ENCODE results near the gene GLO1. TPM values are rescaled to one million over a fixed set of nuclear protein-coding genes. Genes with fewer than 3 reads are reported as not detected.
A peak's percentile ranks its signal among the peaks of the same experiment; 100 is the strongest.

GLO1 gene
- total and polyA plus RNA-seq, 2 experiments from 2014 or later = 273 TPM

DNA sequence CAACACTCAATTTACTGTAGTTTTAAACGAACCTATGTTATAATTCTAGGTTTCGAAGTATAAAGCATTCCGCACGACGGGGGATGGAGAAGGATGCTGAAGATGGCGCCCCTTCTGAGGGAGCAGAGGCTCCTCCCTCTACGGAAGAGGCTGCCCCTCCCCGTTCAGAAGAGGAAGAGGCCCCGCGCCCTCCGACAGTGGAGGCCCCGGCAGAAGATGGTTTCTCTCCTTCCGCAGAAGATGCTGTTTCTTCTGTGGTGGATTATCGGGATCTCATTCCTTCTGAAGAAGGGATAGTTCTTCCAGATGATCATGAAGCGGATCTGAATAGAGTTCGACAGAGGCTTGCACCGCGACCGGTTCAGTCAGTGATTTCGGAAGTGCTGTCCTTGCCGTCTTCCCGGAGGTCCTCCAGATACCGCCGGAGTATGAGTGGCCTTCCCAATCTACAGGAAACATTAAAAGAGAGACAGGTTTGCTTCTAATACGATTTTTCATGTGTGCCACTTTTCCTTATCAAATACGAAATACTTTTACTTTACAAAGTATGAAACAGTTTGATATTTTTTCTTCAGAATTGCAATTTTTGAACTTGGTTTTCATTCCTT, 19.9 kb upstream of the GLO1 start:
- H3K27me3 Mint-ChIP-seq (ENCODE audit: insufficient read depth, low read depth, poor library complexity) = peaks cover 2% of the 10 kb centered on the region
- H3K4me1 ChIP-seq (ENCODE audit: insufficient read depth) = no peaks in the 10 kb centered on the region
- H4K20me1 ChIP-seq (replicated peaks; ENCODE audit: insufficient read depth) = no peaks in the 10 kb centered on the region
- no peaks in the 10 kb centered on the region for H3K27me3 ChIP-seq (ENCODE audit: insufficient read depth)
- TF ChIP-seq EZH2 (IDR thresholded peaks at IDR 0.05; ENCODE audit: low read depth, unreplicated experiment) (no peak), NANOG (IDR thresholded peaks at IDR 0.05; ENCODE audit: borderline replicate concordance) (no peak), POLR2AphosphoS5 (IDR thresholded peaks at IDR 0.05; ENCODE audit: low read depth) (no peak), EZH2phosphoT487 (IDR thresholded peaks at IDR 0.05; ENCODE audit: unreplicated experiment) (no peak), STAT1 (IDR thresholded peaks at IDR 0.05; ENCODE audit: unreplicated experiment) (no peak), ZNF114 (CRISPR knock-in tag; IDR thresholded peaks at IDR 0.05) (no peak), CREB1 (CRISPR knock-in tag; IDR thresholded peaks at IDR 0.05; ENCODE audit: low read depth) (no peak), JUNB (IDR thresholded peaks at IDR 0.05; ENCODE audit: unreplicated experiment) (no peak), ZNF331 (CRISPR knock-in tag; IDR thresholded peaks at IDR 0.05; ENCODE audit: low read depth) (no peak)
- TF ChIP-seq, protein P1, sequence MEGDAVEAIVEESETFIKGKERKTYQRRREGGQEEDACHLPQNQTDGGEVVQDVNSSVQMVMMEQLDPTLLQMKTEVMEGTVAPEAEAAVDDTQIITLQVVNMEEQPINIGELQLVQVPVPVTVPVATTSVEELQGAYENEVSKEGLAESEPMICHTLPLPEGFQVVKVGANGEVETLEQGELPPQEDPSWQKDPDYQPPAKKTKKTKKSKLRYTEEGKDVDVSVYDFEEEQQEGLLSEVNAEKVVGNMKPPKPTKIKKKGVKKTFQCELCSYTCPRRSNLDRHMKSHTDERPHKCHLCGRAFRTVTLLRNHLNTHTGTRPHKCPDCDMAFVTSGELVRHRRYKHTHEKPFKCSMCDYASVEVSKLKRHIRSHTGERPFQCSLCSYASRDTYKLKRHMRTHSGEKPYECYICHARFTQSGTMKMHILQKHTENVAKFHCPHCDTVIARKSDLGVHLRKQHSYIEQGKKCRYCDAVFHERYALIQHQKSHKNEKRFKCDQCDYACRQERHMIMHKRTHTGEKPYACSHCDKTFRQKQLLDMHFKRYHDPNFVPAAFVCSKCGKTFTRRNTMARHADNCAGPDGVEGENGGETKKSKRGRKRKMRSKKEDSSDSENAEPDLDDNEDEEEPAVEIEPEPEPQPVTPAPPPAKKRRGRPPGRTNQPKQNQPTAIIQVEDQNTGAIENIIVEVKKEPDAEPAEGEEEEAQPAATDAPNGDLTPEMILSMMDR (conservative IDR thresholded peaks at IDR 0.05; ENCODE audit: low read depth in 2 of 2) = no peak
- TF ChIP-seq, protein P2, sequence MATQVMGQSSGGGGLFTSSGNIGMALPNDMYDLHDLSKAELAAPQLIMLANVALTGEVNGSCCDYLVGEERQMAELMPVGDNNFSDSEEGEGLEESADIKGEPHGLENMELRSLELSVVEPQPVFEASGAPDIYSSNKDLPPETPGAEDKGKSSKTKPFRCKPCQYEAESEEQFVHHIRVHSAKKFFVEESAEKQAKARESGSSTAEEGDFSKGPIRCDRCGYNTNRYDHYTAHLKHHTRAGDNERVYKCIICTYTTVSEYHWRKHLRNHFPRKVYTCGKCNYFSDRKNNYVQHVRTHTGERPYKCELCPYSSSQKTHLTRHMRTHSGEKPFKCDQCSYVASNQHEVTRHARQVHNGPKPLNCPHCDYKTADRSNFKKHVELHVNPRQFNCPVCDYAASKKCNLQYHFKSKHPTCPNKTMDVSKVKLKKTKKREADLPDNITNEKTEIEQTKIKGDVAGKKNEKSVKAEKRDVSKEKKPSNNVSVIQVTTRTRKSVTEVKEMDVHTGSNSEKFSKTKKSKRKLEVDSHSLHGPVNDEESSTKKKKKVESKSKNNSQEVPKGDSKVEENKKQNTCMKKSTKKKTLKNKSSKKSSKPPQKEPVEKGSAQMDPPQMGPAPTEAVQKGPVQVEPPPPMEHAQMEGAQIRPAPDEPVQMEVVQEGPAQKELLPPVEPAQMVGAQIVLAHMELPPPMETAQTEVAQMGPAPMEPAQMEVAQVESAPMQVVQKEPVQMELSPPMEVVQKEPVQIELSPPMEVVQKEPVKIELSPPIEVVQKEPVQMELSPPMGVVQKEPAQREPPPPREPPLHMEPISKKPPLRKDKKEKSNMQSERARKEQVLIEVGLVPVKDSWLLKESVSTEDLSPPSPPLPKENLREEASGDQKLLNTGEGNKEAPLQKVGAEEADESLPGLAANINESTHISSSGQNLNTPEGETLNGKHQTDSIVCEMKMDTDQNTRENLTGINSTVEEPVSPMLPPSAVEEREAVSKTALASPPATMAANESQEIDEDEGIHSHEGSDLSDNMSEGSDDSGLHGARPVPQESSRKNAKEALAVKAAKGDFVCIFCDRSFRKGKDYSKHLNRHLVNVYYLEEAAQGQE (IDR thresholded peaks at IDR 0.05; ENCODE audit: unreplicated experiment) = no peak
- TF ChIP-seq, protein P3, sequence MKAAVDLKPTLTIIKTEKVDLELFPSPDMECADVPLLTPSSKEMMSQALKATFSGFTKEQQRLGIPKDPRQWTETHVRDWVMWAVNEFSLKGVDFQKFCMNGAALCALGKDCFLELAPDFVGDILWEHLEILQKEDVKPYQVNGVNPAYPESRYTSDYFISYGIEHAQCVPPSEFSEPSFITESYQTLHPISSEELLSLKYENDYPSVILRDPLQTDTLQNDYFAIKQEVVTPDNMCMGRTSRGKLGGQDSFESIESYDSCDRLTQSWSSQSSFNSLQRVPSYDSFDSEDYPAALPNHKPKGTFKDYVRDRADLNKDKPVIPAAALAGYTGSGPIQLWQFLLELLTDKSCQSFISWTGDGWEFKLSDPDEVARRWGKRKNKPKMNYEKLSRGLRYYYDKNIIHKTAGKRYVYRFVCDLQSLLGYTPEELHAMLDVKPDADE (IDR thresholded peaks at IDR 0.05) = no peak
- TF ChIP-seq, protein P4, sequence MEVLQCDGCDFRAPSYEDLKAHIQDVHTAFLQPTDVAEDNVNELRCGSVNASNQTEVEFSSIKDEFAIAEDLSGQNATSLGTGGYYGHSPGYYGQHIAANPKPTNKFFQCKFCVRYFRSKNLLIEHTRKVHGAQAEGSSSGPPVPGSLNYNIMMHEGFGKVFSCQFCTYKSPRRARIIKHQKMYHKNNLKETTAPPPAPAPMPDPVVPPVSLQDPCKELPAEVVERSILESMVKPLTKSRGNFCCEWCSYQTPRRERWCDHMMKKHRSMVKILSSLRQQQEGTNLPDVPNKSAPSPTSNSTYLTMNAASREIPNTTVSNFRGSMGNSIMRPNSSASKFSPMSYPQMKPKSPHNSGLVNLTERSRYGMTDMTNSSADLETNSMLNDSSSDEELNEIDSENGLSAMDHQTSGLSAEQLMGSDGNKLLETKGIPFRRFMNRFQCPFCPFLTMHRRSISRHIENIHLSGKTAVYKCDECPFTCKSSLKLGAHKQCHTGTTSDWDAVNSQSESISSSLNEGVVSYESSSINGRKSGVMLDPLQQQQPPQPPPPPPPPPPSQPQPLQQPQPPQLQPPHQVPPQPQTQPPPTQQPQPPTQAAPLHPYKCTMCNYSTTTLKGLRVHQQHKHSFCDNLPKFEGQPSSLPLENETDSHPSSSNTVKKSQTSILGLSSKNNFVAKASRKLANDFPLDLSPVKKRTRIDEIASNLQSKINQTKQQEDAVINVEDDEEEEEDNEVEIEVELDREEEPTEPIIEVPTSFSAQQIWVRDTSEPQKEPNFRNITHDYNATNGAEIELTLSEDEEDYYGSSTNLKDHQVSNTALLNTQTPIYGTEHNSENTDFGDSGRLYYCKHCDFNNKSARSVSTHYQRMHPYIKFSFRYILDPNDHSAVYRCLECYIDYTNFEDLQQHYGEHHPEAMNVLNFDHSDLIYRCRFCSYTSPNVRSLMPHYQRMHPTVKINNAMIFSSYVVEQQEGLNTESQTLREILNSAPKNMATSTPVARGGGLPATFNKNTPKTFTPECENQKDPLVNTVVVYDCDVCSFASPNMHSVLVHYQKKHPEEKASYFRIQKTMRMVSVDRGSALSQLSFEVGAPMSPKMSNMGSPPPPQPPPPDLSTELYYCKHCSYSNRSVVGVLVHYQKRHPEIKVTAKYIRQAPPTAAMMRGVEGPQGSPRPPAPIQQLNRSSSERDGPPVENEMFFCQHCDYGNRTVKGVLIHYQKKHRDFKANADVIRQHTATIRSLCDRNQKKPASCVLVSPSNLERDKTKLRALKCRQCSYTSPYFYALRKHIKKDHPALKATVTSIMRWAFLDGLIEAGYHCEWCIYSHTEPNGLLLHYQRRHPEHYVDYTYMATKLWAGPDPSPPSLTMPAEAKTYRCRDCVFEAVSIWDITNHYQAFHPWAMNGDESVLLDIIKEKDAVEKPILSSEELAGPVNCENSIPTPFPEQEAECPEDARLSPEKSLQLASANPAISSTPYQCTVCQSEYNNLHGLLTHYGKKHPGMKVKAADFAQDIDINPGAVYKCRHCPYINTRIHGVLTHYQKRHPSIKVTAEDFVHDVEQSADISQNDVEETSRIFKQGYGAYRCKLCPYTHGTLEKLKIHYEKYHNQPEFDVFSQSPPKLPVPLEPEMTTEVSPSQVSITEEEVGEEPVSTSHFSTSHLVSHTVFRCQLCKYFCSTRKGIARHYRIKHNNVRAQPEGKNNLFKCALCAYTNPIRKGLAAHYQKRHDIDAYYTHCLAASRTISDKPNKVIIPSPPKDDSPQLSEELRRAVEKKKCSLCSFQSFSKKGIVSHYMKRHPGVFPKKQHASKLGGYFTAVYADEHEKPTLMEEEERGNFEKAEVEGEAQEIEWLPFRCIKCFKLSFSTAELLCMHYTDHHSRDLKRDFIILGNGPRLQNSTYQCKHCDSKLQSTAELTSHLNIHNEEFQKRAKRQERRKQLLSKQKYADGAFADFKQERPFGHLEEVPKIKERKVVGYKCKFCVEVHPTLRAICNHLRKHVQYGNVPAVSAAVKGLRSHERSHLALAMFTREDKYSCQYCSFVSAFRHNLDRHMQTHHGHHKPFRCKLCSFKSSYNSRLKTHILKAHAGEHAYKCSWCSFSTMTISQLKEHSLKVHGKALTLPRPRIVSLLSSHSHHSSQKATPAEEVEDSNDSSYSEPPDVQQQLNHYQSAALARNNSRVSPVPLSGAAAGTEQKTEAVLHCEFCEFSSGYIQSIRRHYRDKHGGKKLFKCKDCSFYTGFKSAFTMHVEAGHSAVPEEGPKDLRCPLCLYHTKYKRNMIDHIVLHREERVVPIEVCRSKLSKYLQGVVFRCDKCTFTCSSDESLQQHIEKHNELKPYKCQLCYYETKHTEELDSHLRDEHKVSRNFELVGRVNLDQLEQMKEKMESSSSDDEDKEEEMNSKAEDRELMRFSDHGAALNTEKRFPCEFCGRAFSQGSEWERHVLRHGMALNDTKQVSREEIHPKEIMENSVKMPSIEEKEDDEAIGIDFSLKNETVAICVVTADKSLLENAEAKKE (CRISPR knock-in tag; IDR thresholded peaks at IDR 0.05) = no peak
- H2AFZ ChIP-seq = peak overlapping the region; percentile 69; the same call in 1 of the 2 replicates
- H3F3A ChIP-seq (replicated peaks; ENCODE audit: low read depth) = no peaks in the 10 kb centered on the region
- no peaks in the 10 kb centered on the region for H3K36me3 ChIP-seq (ENCODE audit: insufficient read depth)
- ATAC-seq = peak; percentile 44; the same call in 2 of the 3 replicates
- H3K79me2 ChIP-seq (replicated peaks; ENCODE audit: insufficient read depth) = no peaks in the 10 kb centered on the region
- no peak overlapping the region for H3K27ac ChIP-seq (ENCODE audit: low read depth)
- no peak overlapping the region for H3K4me3 Mint-ChIP-seq
- H3K9me3 Mint-ChIP-seq = peaks cover 5% of the 10 kb centered on the region; the same call in 1 of the 3 replicates
- no peak overlapping the region for H3K4me2 ChIP-seq
- no peaks in the 10 kb centered on the region for H3K9me2 ChIP-seq (ENCODE audit: insufficient read depth)
- H3K36me3 Mint-ChIP-seq (ENCODE audit: low read depth) = peaks cover 7% of the 10 kb centered on the region; the same call in 2 of the 3 replicates
- DNase-seq (ENCODE audit: low spot score) = peak; percentile 27
- H3K27ac Mint-ChIP-seq = no peak overlapping the region
- H3K4me1 Mint-ChIP-seq = peaks cover 5% of the 10 kb centered on the region; the same call in 2 of the 3 replicates
- no peak overlapping the region for H3K4me3 ChIP-seq

All from GM23338 (cell line).